HFF-Myc (cell line): ENCODE results near the gene GNG4.
"Not testable (repeated sequence)": the region's sequence is repeated elsewhere in the genome, so short reads cannot be mapped to it uniquely, and the experiment has no call there.

ENCODE experiments used
- DNase-seq: peaks from one replicate; pipeline ENCODE4 v3.0.0-alpha.2; 2011; ENCODE audit warnings: low read depth; ENCODE audit errors: extremely low read depth
- H3K4me3 ChIP-seq: replicated peaks from 2 replicates; pipeline ENCODE4 v1.5.1; 2011; ENCODE audit warnings: low read depth, mild to moderate bottlenecking, control low read depth, low read length
- TF ChIP-seq, protein P1 (sequence below): IDR thresholded peaks from 2 replicates; pipeline ENCODE4 v1.5.1; 2012; ENCODE audit warnings: mild to moderate bottlenecking, low read depth, low read length, control low read depth; ENCODE audit errors: missing control alignments

The GNG4 gene

DNA sequence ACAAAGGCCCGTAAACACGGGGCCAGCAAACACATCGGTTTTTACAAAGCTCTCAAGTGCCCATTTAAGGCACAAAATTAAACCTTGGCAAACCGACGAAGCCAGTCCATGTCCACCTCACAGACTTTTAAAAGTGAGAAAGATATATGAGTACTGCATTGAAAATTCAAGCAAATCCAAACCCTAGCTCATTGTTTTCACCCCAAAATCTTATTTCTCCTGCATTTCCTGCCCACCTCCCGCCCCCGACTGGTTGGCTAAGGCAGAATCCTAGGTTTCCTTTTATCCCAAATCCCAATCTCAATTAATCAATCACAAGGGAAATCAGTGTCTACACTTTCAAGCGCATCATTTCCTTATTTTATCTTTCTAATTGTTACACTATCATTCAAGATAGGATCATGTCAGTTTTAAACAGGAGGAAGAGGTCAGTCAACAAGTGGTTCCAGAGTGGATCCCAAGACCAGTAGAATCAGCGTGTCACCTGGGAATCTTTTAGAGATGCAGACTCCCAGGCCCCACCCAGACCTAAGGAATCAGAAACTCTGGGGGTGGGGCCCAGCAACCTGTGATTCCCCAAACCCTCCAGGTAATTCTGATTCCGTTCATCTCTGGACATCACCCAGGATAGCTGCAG, 1.7 kb upstream of the GNG4 start:
- DNase-seq: no peak
- H3K4me3 ChIP-seq: no peak overlapping the region
- TF ChIP-seq, protein P1, sequence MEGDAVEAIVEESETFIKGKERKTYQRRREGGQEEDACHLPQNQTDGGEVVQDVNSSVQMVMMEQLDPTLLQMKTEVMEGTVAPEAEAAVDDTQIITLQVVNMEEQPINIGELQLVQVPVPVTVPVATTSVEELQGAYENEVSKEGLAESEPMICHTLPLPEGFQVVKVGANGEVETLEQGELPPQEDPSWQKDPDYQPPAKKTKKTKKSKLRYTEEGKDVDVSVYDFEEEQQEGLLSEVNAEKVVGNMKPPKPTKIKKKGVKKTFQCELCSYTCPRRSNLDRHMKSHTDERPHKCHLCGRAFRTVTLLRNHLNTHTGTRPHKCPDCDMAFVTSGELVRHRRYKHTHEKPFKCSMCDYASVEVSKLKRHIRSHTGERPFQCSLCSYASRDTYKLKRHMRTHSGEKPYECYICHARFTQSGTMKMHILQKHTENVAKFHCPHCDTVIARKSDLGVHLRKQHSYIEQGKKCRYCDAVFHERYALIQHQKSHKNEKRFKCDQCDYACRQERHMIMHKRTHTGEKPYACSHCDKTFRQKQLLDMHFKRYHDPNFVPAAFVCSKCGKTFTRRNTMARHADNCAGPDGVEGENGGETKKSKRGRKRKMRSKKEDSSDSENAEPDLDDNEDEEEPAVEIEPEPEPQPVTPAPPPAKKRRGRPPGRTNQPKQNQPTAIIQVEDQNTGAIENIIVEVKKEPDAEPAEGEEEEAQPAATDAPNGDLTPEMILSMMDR: no peak

DNA sequence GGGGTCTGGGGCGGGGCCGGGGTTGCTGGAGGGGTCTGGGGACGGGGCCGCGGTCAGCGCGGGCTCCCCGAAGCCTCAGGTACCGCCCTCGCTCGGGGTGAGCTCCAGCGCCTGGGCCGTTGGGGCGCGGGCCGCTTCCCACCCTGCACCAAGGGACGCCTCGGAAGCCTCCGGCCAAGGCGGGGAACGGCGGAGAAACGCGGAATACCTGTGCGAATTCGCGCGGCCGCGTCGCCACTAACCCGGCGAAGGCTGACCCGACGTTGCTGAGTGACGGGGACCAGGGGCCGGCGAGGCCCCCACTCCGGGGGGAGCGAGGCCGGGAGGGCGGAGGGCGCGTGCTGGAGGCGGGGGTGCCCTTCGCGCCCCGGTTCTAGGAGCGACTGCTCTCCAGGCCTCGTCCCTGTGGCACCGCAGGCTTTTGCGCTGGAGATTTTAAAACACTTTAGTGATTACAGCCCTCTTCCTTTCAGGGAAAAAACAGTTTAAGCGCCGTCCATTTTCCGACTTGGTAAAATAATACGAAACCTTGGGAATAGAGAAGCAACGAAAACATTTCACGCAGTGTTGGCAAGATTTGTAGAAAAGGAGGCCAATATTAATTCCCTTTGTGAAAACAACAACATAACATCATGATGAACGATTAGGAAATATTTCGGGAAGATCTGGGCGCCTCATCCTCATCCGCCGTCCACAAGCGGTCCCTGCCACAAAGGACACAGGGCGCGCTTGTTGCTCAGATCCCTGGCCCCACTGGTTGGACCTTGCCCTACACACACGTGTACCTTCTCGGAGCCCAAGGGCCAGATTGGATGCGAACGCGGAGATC, 971 bp upstream of the GNG4 start:
- peak overlapping the region; percentile 33 for H3K4me3 ChIP-seq
- no peak for DNase-seq

GRCh38 chr1:235648954-235649367, 623 bp downstream of the GNG4 start:
- H3K4me3 ChIP-seq: peak overlapping the region; percentile 38
- no peak for DNase-seq
- TF ChIP-seq, protein P1: no peak

More for the DNA sequence above, 971 bp upstream of the GNG4 start:
- TF ChIP-seq, protein P1: no peak

DNA sequence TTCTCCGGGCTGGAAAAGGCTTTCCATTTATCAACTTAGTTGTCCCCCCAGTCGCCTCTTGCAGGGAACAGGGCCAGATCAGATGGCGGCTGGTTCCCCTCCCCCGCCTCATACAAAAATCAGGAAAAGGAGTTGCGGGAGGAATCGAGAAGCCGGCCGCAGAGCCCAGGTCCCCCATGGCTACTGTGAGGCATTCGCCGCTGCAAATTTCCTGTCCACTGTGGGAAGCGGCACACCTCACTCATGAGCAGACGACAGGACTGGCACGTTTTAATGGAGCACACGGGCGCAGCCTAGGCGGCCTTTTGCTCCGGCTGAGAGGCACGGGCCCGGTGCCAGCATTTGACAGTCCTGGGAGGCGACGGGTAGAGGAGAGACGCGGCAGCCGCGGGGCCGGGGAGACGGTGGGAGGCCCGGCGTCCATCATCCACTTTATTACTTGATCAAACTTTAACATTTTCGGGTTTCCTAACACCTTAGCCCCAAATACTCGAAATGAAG, 1.1 kb downstream of the GNG4 start:
- H3K4me3 ChIP-seq: peak overlapping the region; percentile 38
- DNase-seq: no peak

GRCh38 chr1:235647537-235647936, 2.0 kb downstream of the GNG4 start:
- H3K4me3 ChIP-seq, DNase-seq: not testable (repeated sequence)

More for the DNA sequence above, 1.1 kb downstream of the GNG4 start:
- TF ChIP-seq, protein P1: no peak

GRCh38 chr1:235646463-235646862, 3.1 kb downstream of the GNG4 start:
- no peak for DNase-seq
- TF ChIP-seq, protein P1: no peak
- no peak overlapping the region for H3K4me3 ChIP-seq

GRCh38 chr1:235644693-235645305, 4.8 kb downstream of the GNG4 start:
- no peak overlapping the region for H3K4me3 ChIP-seq
- DNase-seq: no peak
- TF ChIP-seq, protein P1: no peak
